Transverse colon (tissue), 4 donors: ENCODE data around the gene FNTB.

Source experiments
- POLR2A ChIP-seq: fragments of 450-650 bp; IDR thresholded peaks from one replicate; pipeline ENCODE4 v1.6.1; 2016; ENCODE audit warnings: antibody characterized with exemption, mild to moderate bottlenecking, moderate library complexity
- POLR2AphosphoS5 ChIP-seq, 3 donors: sonication (generic); formaldehyde crosslinking; IDR thresholded peaks; one replicate each; pipeline ENCODE4 v1.6.1; 2016; ENCODE audit warnings: antibody characterized with exemption in 3 of 3
- TF ChIP-seq, protein P1 (sequence below), 5 experiments: fragments of 200-600 bp in 3 of 5; fragments of 450-650 bp in 2 of 5; sonication (generic) in 3 of 5; IDR thresholded peaks; 1 replicate in 2 of 5; 2 replicates in 3 of 5; pipeline ENCODE4 v1.5.1; 2016 to 2017; ENCODE audit warnings: antibody characterized with exemption in 5 of 5, inconsistent platforms in 3 of 5, mild to moderate bottlenecking in 2 of 5, moderate library complexity in 1 of 5

- TF ChIP-seq, protein P1, sequence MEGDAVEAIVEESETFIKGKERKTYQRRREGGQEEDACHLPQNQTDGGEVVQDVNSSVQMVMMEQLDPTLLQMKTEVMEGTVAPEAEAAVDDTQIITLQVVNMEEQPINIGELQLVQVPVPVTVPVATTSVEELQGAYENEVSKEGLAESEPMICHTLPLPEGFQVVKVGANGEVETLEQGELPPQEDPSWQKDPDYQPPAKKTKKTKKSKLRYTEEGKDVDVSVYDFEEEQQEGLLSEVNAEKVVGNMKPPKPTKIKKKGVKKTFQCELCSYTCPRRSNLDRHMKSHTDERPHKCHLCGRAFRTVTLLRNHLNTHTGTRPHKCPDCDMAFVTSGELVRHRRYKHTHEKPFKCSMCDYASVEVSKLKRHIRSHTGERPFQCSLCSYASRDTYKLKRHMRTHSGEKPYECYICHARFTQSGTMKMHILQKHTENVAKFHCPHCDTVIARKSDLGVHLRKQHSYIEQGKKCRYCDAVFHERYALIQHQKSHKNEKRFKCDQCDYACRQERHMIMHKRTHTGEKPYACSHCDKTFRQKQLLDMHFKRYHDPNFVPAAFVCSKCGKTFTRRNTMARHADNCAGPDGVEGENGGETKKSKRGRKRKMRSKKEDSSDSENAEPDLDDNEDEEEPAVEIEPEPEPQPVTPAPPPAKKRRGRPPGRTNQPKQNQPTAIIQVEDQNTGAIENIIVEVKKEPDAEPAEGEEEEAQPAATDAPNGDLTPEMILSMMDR (IDR thresholded peaks at IDR 0.05) = no peak
- no peak for TF ChIP-seq POLR2AphosphoS5 (IDR thresholded peaks at IDR 0.05)
- TF ChIP-seq POLR2A = no peak
Observed at GRCh38 chr14:64951291-64951690, 35.4 kb upstream of the FNTB start.
